ENCODE results near the gene ADIPOQ. TPM values are rescaled to one million over a fixed set of nuclear protein-coding genes. Genes with fewer than 3 reads are reported as not detected.

ADIPOQ gene
- total RNA-seq, 1 experiment from 2014 or later: not detected

DNA sequence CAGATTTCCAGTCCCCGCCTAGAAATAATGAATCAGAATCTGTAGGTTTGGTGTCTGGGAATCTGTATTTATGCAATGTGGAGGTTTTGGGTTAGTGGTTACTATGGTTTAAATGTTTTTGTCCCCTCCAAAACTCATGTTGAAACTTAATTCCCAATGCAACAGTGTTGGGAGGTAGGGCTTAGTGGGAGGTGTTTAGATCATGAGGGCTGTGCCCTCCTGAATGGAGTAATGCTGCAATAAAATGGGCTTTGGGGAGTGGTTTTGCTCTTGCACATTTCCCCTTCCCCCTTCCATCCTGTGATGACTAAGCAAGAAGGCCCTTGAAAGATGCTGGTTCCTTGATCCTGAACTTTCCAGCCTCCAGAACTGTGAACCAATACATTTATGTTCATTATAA lies 27.1 kb upstream of the ADIPOQ start:
- ATAC-seq: no peak
- no peaks in the 10 kb centered on the region for H3K9me3 ChIP-seq (ENCODE audit: control insufficient read depth, insufficient read depth, low read depth, low read length)
- in situ Hi-C loops (cut with HindIII; ENCODE audit: low pct_unique_long_range_greater_than_20kb, low sequenced_read_pairs) (no loop called here), intact Hi-C loops (cut with micrococcal nuclease; ENCODE audit: unreplicated experiment) (no loop called here)
- BruUV-seq (replicated peaks): no TSS peak
- TF ChIP-seq, protein P1, sequence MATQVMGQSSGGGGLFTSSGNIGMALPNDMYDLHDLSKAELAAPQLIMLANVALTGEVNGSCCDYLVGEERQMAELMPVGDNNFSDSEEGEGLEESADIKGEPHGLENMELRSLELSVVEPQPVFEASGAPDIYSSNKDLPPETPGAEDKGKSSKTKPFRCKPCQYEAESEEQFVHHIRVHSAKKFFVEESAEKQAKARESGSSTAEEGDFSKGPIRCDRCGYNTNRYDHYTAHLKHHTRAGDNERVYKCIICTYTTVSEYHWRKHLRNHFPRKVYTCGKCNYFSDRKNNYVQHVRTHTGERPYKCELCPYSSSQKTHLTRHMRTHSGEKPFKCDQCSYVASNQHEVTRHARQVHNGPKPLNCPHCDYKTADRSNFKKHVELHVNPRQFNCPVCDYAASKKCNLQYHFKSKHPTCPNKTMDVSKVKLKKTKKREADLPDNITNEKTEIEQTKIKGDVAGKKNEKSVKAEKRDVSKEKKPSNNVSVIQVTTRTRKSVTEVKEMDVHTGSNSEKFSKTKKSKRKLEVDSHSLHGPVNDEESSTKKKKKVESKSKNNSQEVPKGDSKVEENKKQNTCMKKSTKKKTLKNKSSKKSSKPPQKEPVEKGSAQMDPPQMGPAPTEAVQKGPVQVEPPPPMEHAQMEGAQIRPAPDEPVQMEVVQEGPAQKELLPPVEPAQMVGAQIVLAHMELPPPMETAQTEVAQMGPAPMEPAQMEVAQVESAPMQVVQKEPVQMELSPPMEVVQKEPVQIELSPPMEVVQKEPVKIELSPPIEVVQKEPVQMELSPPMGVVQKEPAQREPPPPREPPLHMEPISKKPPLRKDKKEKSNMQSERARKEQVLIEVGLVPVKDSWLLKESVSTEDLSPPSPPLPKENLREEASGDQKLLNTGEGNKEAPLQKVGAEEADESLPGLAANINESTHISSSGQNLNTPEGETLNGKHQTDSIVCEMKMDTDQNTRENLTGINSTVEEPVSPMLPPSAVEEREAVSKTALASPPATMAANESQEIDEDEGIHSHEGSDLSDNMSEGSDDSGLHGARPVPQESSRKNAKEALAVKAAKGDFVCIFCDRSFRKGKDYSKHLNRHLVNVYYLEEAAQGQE (IDR thresholded peaks at IDR 0.05; ENCODE audit: insufficient read depth in 1 of 2, low read depth in 2 of 2, low read length in 1 of 2): no peak
- no peak for TF ChIP-seq TCF7L2 (IDR thresholded peaks at IDR 0.05; ENCODE audit: low read depth, low read length)
- TF ChIP-seq SIN3A (IDR thresholded peaks at IDR 0.05; ENCODE audit: borderline replicate concordance, insufficient read depth, low read depth, low read length): no peak
- no peak for TF ChIP-seq POLR2AphosphoS5 (IDR thresholded peaks at IDR 0.05; ENCODE audit: low read depth, low read length)
- TF ChIP-seq CTCF (IDR thresholded peaks at IDR 0.05): no peak
- DNase-seq (ENCODE audit: low read depth, low spot score): no peak
- peaks cover 3% of the 10 kb centered on the region; the same call in 1 of the 2 replicates for H3K27me3 ChIP-seq (ENCODE audit: control insufficient read depth, insufficient read depth, low read length)
- no peaks in the 10 kb centered on the region for H3K4me1 ChIP-seq (ENCODE audit: control insufficient read depth, insufficient read depth, low read length)
- POLR2A ChIA-PET: interaction anchor here (0.6 kb wide), 1 partner anchor 48 kb away, joined by 7 read pairs; no protein-coding TSS in a partner anchor
- CTCF ChIA-PET: interaction anchor here (0.6 kb wide), 1 partner anchor 1701 kb away, joined by 6 read pairs; no protein-coding TSS in a partner anchor
- no peaks in the 10 kb centered on the region for H3K36me3 ChIP-seq (ENCODE audit: control insufficient read depth, insufficient read depth, low read length)
- no peak overlapping the region for H3K27ac ChIP-seq (ENCODE audit: low read length)
- H3K4me3 ChIP-seq (ENCODE audit: low read depth in 2 of 2, low read length in 2 of 2): no peak overlapping the region

DNA sequence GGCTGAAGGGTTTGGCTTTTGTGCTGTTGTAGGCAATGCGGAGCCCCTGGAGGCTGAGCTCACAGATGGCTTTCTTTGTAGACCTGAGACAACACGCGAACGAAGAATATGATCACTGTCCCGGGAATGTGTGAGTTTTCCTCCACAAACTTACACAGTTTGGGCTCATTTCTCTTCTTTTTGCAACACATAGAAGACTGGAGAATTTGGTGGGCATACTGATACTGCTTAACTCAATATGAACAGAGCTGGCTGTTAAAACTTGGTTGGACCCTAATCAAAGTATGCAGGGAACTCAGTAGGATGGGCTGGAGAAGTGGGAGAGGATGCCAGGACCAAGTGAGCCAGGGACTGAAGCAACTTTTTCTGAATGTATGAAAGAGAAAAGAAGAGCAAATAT lies 24.0 kb upstream of the ADIPOQ start:
- Histone ChIP-seq H3K4me3 (ENCODE audit: low read depth in 2 of 2, low read length in 2 of 2) (no peak overlapping the region), H3K36me3 (ENCODE audit: control insufficient read depth, insufficient read depth, low read length) (no peaks in the 10 kb centered on the region), H3K4me1 (ENCODE audit: control insufficient read depth, insufficient read depth, low read length) (no peaks in the 10 kb centered on the region), H3K27ac (ENCODE audit: low read length) (no peak overlapping the region), H3K27me3 (ENCODE audit: control insufficient read depth, insufficient read depth, low read length) (peaks cover under 1% of the 10 kb centered on the region; the same call in 1 of the 2 replicates), H3K9me3 (ENCODE audit: control insufficient read depth, insufficient read depth, low read depth, low read length) (no peaks in the 10 kb centered on the region)
- no peak for ATAC-seq
- DNase-seq (ENCODE audit: low read depth, low spot score): no peak
- in situ Hi-C loops (cut with HindIII; ENCODE audit: low pct_unique_long_range_greater_than_20kb, low sequenced_read_pairs): no loop called here
- ChIA-PET CTCF (no interaction called here), POLR2A (no interaction called here)
- intact Hi-C loops (cut with micrococcal nuclease; ENCODE audit: unreplicated experiment): no loop called here
- BruUV-seq (replicated peaks): no TSS peak
- TF ChIP-seq SIN3A (IDR thresholded peaks at IDR 0.05; ENCODE audit: borderline replicate concordance, insufficient read depth, low read depth, low read length) (no peak), POLR2AphosphoS5 (IDR thresholded peaks at IDR 0.05; ENCODE audit: low read depth, low read length) (no peak), CTCF (IDR thresholded peaks at IDR 0.05) (no peak), TCF7L2 (IDR thresholded peaks at IDR 0.05; ENCODE audit: low read depth, low read length) (no peak)
- TF ChIP-seq, protein P1 (IDR thresholded peaks at IDR 0.05; ENCODE audit: insufficient read depth in 1 of 2, low read depth in 2 of 2, low read length in 1 of 2): no peak

Data from Panc1 (cell line).